A204.1 (cell line): ENCODE results near the gene HLA-DPB1.

Experiments used
- FAIRE-seq: peaks from 2 replicates; lab custom pipeline; 2012; peaks lifted over from hg19 to GRCh38; lab: Jason Lieb, UNC

Gene HLA-DPB1

DNA sequence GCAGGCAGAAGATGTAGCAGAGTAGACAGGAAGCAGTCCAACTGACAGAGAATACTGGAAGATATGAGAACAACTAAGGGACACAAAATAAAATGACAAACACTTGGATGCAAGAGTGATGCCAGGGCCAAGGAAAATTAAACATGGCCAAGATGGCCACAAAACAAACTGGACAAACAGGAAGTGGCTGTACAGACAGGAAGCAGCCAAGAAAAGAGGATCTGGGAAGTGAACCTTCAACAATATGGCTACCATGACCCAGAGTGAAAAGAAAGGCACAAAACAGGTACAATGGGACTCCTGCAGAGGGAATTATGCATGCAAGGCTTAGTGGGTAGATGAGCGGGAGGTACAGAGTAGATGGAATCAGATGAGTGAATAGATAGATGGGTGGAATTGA is 29.1 kb downstream of the HLA-DPB1 start:
- FAIRE-seq, result no peak

DNA sequence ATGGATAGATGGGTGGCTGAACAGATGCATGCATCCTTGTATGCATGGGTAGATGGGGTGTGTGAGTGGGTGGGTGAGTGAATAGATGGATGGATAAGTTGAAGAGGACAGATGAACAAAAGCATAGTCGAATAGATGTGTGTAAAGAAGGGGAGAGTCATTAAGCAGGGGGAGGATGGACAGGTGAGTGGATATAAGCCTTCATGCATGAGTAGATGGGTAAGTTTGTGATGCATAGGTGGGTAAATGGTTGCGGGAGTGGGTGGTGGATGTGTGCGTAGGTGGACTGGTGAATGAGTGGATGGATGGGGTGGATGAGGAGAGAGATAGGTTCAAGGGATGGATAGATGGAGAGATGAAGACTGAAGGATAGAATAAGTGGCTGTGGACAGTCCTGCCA is 29.6 kb downstream of the HLA-DPB1 start:
- FAIRE-seq, result no peak

DNA sequence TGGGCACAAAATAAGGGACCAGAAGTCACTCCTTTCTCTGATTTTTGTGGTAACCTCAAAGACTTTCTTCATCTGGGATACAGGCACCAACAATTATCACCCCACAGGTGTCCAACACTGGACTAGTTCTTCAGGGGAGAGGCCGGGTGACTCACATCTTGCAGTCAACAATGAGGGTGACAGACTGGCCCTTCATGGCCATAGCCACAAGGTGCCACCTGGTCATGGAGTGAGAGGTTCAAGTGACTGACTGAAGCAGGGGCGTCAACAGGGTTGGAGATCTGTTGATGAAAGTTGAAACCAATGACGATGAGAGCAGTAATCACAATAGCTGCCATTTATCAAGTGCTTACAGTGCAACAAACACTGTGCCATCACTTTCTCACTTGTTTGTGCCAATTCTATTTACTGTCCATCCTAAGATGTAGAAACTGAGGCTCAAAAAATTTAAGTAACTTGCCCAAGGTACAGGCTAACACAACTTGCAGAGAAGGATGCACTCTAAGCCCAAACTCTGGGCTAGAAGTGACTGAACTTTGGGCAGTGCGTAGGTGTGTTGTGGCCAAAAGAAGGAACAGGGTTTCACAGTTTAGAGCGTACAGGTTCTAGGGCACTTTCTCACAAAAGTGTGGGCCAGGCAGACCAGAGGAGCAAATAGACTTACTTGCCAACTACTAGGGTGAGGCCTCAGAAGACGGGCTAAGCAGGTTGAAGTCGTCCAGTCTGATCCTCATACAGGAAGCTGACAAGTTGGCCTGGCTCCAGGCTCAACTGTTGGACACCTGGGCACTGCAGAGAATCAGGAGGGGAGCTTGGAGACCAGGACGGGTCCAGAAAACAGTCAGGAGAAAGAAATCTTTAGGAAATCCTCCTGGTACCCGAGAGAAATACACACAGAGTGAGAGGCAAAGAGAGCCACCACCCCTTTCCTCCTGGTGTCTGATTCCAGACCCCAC is 30.4 kb downstream of the HLA-DPB1 start:
- no peak for FAIRE-seq

DNA sequence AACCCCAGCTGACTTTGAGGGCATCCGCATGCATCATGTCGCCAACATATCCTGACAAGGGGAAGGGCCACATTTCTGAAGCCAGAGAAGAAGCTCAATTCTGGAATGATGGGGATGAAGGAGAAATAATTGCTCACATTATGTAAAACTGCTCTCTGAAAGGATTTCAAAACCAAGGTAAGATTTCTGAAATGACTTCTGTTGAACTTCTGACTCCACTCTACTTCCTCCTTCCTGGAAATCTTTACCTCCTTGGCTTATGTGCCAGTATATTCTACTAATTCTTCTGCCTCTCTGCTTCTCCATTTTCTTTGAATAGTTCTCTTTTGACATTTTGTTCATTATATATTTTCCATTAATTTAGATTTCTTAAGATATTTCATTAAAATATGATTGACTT is 31.9 kb downstream of the HLA-DPB1 start:
- no peak for FAIRE-seq

DNA sequence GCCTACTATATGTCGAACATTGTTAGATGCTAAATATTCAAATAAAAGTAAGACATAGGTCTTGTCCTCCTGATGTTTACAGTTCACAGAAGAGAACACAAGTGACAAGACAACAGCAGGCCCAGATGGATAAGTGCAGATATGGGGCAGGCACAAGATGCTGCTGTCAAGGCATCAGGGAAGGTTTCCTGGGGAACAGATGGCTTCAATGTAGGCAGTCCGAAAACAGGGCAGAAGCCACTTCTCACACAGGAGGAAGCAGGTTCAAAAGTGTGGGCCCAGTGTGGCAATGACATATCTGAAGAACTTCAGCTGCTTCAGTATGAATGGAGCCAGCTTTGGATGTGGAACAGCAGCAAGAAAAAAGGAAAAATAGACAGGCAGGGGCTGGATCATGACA is 32.5 kb downstream of the HLA-DPB1 start:
- FAIRE-seq, result no peak

DNA sequence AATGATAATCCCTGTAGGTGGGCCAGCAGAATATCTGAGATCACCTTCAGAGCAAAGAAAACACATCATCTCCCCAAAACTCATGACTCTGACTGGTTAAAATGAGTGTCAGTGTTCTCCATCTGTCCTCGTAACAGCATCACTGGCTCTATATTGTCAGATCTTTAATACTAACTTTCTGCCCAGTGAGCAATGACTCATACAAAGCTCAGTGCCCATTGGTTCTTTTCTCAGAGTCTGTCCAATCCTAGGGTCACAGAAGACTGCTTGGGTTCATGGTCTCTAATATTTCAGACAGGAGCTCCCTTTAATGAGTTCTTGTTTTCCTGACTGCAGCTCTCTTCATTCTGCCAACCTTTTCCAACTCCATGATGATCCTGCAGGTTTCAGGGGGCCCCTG is 36.4 kb downstream of the HLA-DPB1 start:
- peak; percentile 35 for FAIRE-seq

DNA sequence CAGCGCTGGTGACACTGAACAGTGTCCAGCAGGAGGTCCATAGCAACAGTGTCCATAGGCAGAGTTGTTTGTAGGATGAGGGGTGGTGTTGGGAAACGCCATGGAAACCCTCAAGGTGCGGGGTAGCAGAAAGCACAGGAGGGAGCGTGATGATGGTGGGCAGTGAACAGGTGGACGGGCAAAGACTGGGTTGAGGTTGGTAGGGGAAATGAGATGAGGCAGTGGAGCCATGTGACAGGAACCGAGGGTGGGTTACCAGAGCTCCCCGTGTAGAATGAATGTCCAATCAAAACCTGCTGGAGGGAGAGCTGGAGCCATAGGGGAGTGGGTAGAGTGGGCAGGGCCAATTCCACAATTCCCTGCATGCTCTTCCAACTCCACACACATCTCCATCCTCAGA is 38.0 kb downstream of the HLA-DPB1 start:
- no peak for FAIRE-seq

DNA sequence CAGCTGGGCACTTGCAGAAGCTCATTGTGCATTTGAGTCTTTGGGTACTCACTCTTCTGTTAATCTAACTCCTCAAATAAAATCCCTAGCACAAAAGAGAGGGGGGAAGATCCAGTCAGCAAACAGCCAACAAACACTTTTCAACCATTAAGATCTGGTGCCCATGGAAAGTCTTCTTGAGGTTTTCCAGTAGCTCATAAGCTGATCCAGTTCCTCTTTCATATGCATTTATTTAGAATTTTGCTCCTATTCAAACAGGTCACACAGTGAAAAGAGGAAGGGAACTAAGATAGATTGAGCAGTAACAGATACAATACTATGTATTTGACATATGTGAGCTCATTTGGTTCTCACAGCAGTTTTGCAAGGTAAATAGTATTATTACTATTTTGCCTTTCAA is 38.6 kb downstream of the HLA-DPB1 start:
- FAIRE-seq, result no peak

DNA sequence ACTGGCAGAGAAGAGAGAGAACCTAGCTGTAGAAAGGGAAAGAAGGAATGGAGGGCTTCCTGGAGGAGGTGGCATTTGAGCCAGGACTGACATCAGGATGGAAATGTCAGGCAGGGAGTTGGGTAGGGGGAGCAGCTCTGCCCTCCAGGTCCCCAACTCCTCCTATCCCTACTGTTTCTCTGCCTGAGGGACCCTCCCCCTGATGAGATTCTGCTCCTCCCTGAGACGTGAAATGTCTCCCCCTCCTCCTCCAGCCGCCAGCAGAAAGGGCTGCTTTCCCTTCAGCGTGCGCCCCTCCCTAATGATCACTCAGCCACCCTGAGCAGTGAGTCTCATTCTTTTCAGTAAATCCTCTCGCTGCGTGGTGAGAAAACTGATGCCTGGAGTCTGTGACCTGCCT is 40.6 kb downstream of the HLA-DPB1 start:
- FAIRE-seq, result no peak

DNA sequence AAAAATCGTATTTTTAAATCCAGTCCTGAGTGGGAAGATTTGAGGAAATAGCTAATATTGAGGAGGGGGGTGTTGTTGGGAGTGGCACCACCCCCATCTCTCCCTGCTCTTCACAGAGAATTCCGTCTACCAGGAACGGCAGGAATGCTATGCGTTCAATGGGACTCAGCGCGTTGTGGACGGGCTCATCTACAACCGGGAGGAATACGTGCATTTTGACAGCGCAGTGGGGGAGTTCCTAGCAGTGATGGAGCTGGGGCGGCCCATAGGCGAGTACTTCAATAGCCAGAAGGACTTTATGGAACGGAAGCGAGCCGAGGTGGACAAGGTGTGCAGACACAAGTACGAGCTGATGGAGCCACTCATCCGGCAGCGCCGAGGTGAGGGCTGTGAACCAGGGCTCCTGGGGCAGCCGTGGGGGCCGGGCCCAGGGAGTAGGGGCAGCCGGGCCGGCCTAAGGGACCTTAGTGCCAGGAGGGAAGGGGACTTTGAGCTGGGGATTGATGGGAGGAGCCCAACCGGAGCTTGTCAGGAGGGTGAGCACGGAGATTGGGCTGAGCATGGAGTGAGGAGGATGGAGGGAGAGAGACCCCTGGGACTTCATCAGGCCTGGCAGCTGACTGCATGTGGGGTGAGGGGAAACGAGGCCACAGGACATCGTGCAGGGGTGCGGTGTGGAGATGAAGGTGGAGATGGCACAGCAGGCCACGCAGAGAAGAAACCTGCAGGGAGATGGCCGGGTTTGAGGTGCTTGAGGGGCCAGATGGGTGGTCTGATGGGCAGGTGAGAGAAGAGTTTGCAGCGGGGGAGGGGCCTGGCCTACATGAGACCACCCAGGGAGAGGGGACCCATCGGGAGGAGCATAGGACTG is 41.3 kb downstream of the HLA-DPB1 start:
- FAIRE-seq, result no peak

DNA sequence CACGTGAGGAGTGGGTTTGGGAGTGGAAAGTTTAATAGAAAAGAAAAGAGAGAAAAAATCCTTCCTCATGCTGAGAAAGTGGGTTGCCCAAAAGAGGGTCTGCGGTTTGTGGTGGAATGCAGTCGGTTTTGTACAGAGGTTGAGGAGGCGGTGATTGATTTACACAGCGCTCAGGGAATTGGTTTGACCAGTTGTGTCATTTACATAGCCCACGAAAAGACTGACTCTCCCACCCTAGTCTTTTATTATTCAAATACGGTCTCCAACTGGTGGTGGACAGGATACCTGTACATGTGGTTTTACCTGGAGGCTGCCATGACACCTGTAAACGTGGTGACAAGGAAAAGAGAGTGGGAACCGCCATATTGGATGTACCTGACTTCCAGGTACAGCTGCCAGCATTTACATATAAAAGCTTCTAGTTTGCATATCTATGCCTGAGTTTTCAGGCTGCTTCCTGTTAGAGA is 42.1 kb downstream of the HLA-DPB1 start:
- no peak for FAIRE-seq

DNA sequence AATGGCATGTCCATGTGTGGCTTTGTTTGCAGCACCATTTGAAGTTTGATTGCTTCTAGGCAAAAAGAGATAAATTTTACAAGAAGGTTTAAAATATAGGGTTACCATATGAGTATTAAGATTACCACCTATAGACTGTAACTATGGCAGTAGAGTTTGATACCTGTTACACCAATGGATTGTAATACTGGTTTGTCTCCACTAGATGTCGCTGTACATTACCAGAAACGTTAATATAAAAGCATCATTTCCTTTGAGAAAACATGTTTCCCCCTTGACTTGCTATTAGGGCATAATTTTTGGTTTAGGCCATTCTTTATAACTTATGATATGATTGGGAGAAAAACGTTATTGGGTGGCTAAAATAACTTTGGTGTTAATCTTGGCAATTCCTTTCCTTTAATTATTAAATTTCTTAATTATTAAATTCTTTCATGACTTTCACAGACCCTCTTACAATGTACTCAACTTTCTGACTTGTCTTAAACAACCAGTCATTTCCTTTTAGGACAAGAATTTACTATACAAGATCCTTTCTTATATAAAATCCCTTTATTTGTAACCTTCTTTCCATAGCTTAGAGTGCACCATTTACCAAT is 42.8 kb downstream of the HLA-DPB1 start:
- peak; percentile 99 for FAIRE-seq

DNA sequence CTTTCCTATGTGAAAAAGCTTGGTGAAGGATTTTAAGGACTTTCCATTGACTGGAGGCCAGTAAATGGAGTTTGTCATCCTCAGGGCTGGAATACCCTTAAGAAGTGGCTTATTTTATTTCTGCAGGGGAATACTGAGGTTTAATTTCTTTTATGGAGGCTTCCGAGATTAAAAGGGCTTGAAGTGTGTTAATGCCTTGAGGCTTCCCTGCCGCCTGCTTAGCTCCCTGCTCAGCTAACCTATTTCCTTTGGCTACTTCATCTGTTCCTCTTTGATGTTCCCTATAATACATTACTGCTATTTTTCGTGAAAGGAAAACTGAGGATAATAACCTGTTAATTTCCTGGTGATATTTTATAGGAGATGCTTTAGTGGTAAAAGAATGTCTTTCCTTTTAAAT is 44.2 kb downstream of the HLA-DPB1 start:
- no peak for FAIRE-seq

DNA sequence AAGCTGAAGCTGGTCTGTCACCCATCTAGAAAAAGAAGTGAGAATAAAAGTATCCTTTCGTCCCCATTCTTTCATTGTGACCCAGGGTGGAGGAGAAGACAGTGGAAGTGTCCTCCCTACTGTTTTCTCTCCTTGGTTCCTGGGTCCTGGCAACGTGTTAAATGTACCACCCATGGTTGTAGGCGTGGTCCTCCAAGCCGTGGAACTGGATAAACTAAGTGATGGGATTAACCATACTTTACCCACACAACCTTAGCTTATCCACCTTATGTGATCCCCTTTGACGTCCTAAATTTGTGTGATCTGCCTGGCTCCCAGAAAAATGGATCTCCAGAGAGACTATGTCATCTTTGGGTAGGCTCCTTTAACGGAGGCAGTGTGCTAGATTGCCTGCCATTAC is 47.4 kb downstream of the HLA-DPB1 start:
- FAIRE-seq, result no peak

DNA sequence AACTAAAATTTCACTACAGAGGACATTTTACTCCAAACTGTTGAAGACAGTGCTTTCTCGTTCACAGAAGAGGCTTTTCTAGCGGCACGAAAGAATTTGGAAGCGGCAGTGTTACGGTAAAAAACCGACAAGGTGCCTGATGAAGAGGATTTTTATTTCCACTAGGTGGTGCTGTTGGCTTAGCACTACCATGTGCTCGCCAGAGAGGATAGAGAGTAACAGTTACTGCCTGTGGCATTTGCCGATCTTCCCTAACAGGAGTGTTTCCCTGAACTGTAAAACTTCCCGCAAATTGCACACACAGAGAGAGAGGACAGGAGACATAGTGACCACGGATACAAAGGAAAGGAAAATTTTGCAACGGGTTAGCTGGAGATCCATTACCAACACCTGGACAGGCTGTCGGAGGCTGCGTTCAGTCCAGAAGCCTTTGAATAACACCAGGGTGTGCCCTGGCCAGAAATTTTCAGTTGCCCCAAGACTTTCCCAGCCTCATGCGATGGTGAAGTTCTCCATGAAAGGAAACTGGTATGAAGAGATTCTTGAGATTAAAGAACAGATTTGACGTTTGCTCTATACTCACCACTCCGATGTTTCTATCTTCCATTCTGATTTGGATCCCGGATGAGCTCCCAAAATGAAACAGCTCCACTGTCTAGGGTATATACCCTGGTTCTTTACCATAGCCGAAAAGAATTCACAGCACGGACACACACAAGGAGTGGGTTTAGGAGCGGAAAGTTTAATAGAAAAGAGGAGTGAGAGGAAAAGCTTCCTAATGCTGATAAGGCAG is 48.1 kb downstream of the HLA-DPB1 start:
- FAIRE-seq, result peak; percentile 43

DNA sequence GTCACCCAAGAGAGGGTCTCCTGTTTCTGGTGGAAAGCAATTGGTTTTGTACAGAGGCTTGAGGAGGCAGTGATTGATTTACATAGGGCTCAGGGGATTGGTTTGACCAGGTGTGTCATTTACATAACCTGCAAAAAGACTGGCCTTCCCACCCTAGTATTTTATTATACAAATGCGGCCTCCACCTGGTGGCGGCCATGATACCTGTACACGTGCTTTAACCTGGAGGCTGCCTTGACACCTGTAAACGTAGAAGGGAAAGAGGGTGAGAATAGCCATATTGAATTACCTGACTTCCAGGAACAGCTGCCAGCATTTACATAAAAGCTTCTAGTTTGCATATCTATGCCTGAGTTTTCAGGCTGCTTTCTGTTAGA is 48.7 kb downstream of the HLA-DPB1 start:
- no peak for FAIRE-seq

DNA sequence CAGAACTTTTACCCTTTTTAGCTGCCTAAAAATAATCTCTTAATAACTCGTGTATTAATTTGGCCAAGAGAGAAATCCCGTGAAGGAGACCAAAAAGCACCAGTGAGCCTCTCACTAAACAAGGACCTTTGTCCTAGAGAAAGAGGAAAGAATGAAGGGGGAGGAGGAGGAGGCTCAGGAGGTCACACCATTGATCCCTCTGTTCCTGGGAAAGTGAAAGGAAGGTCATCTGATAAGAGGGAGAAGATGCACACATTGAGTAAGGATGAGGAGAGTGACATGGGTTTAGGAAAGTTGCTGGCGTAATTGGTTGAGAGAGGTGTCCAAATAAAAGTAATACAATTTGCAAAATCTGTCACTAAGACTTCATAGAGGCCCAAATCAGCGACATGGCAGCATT is 49.2 kb downstream of the HLA-DPB1 start:
- FAIRE-seq, result no peak

DNA sequence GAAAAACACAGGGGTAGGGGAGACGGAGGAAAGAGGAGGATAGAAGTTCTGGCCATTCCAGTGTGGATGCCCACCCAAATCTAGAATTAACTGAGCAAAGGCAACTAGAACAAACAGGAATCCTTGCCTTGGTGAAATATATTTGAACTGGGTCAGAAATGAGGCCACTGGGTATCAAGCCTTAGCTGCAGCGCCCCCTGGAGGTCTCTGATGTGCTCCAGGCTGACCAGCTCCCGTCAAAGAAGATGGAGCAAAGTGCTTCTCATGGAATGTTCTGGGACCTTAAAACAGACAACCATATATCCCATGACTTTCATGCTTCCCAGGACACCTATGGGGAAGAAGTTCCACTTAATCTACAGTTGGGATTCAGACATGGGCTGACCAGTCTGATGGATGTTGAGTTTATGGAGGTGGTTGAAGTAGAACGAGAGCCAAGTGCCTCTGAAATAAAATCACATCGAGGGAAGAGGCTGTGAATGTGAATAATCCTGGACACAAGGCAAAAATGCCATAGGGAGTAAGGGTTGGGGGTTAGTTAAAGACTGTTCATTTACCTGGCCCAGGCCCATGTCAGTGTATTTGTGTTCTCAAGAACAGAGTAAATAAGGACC is 50.4 kb downstream of the HLA-DPB1 start:
- FAIRE-seq, result no peak

DNA sequence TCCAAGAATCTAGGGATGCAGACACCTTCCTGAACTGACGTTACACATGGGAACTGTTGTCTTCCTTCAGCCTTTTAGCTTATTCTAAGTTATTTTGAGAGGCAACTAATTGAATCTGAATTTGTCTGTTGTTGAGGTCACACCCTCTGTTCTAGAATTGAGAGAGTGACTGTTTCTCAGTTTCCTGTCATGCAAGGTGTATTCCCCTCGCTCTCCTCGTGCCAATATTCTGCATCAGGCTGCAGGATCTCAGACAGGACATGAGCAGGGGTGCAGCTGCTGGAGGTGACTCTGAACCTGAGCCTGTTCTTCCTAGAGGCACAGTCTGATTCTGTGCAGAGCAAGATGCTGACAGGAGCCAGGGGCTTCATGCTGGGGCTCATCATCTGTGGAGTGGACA is 52.5 kb downstream of the HLA-DPB1 start:
- FAIRE-seq, result no peak

DNA sequence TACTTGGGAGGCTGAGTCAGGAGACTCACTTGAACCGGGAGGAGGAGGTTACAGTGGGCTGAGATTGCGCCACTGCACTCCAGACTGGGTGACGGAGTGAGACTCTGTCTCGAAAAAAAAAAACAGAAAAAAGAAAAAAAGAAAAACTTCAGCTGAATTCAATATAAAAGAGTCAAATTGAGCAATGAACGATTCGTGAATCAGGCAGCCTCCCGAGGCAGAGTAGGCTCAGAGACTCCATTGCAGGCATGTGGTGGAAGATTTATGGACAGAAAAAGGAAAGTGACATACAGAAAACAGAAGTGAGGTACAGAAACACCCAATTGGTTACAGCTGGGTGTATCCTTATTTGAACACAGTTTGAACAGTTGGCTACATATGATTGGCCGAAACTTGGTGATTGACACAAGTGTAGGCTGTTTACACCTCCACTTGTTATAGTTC is 56.3 kb downstream of the HLA-DPB1 start:
- FAIRE-seq, result no peak

DNA sequence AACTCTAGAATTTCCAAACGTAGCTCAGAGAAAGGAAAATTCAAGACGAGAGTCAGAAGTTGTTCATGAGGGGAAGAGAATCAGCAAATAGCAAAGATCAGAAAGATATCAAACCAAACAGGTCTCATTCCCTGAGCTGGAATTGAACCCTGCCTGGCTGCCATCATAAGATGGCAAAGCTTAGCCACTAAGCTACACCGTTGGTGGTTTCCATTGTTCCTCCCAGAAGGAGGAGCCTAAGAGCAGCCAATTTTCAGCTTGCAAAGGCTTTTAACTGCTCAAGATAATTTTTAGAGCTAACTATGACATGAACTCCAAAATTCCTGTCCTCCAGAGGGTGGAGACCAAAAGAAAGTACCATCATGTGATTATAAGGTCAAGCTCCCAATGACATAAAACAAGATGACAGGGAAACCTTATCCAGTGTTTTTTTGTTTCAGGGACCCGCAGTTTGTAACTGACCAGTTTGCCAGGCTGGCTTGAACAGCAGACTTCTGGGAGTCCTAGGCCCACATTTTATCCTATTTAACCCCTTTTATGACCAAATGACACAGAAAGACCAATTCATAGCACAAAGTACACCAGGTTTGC is 60.6 kb downstream of the HLA-DPB1 start:
- no peak for FAIRE-seq
